HUES48 (cell line): ENCODE measurements around the gene CDKN2C.
"Not testable (repeated sequence)": the region's sequence is repeated elsewhere in the genome, so short reads cannot be mapped to it uniquely, and the experiment has no call there.

Experiments
- H3K27ac ChIP-seq: one replicate; pipeline ENCODE4 v1.7.0; 2013; ENCODE audit warnings: low read depth, low read length, inconsistent platforms
- H3K27me3 ChIP-seq: 2 replicates; pipeline ENCODE4 v1.6.1; 2013; ENCODE audit warnings: mild to moderate bottlenecking, low read length; ENCODE audit not compliant: control insufficient read depth, insufficient read depth
- H3K36me3 ChIP-seq: 2 replicates; pipeline ENCODE4 v1.6.1; 2013; ENCODE audit warnings: low read length; ENCODE audit not compliant: control insufficient read depth, insufficient read depth
- H3K4me1 ChIP-seq: 2 replicates; pipeline ENCODE4 v1.6.1; 2013; ENCODE audit warnings: mild to moderate bottlenecking, low read length; ENCODE audit not compliant: control insufficient read depth, insufficient read depth
- H3K4me3 ChIP-seq: 2 replicates; pipeline ENCODE4 v1.5.1; 2013; ENCODE audit warnings: mild to moderate bottlenecking, low read depth, low read length
- H3K9ac ChIP-seq: 2 replicates; pipeline ENCODE4 v1.6.1; 2013; ENCODE audit warnings: mild to moderate bottlenecking, low read depth, low read length, moderate library complexity
- H3K9me3 ChIP-seq: 2 replicates; pipeline ENCODE4 v1.6.1; 2013; ENCODE audit warnings: low read length; ENCODE audit not compliant: control insufficient read depth, insufficient read depth

CDKN2C gene

GRCh38 chr1:50969611-50970508, at the start of gene CDKN2C:
Gene CDKN2C, plus strand, starts transcription at chr1:50970245. Its CDS starts 124 bp downstream, at chr1:50970369.
- Histone ChIP-seq H3K9ac (no peak within 1 kb of the TSS), H3K4me3 (peak within 1 kb of the TSS; percentile 75), H3K36me3 (no peaks in the 10 kb centered on the region), H3K9me3 (no peaks in the 10 kb centered on the region), H3K4me1 (peaks cover 15% of the 10 kb centered on the region), H3K27me3 (peaks cover 94% of the 10 kb centered on the region), H3K27ac (no peak within 1 kb of the TSS)

GRCh38 chr1:50920409-50920808, 49.6 kb upstream of the CDKN2C start:
- Histone ChIP-seq H3K27me3 (no peaks in the 10 kb centered on the region), H3K9me3 (no peaks in the 10 kb centered on the region), H3K4me1 (no peaks in the 10 kb centered on the region), H3K9ac (no peak overlapping the region), H3K4me3 (no peak overlapping the region), H3K27ac (no peak overlapping the region), H3K36me3 (no peaks in the 10 kb centered on the region)

GRCh38 chr1:50921029-50921428, 49.0 kb upstream of the CDKN2C start:
- H3K9ac ChIP-seq: no peak overlapping the region
- no peaks in the 10 kb centered on the region for H3K36me3 ChIP-seq
- H3K4me3 ChIP-seq: no peak overlapping the region
- H3K27me3 ChIP-seq: no peaks in the 10 kb centered on the region
- H3K4me1 ChIP-seq: no peaks in the 10 kb centered on the region
- no peak overlapping the region for H3K27ac ChIP-seq
- no peaks in the 10 kb centered on the region for H3K9me3 ChIP-seq

GRCh38 chr1:50923564-50923963, 46.5 kb upstream of the CDKN2C start:
- Histone ChIP-seq H3K27me3 (no peaks in the 10 kb centered on the region), H3K9ac (no peak overlapping the region), H3K4me1 (no peaks in the 10 kb centered on the region), H3K4me3 (no peak overlapping the region), H3K27ac (no peak overlapping the region), H3K9me3 (no peaks in the 10 kb centered on the region), H3K36me3 (no peaks in the 10 kb centered on the region)

GRCh38 chr1:50929376-50929958, 40.6 kb upstream of the CDKN2C start:
- H3K9me3 ChIP-seq: no peaks in the 10 kb centered on the region
- H3K27me3 ChIP-seq: no peaks in the 10 kb centered on the region
- no peak overlapping the region for H3K9ac ChIP-seq
- H3K4me3 ChIP-seq: no peak overlapping the region
- H3K36me3 ChIP-seq: no peaks in the 10 kb centered on the region
- no peak overlapping the region for H3K27ac ChIP-seq
- H3K4me1 ChIP-seq: no peaks in the 10 kb centered on the region

GRCh38 chr1:50930193-50930592, 39.9 kb upstream of the CDKN2C start:
- no peak overlapping the region for H3K27ac ChIP-seq
- H3K4me3 ChIP-seq: no peak overlapping the region
- H3K9me3 ChIP-seq: no peaks in the 10 kb centered on the region
- H3K36me3 ChIP-seq: no peaks in the 10 kb centered on the region
- H3K4me1 ChIP-seq: no peaks in the 10 kb centered on the region
- H3K9ac ChIP-seq: no peak overlapping the region
- no peaks in the 10 kb centered on the region for H3K27me3 ChIP-seq

- Histone ChIP-seq H3K9me3 (no peaks in the 10 kb centered on the region), H3K27me3 (no peaks in the 10 kb centered on the region), H3K36me3 (no peaks in the 10 kb centered on the region), H3K27ac (no peak overlapping the region), H3K9ac (no peak overlapping the region), H3K4me3 (no peak overlapping the region), H3K4me1 (peaks cover 6% of the 10 kb centered on the region)
These were observed 38.9 kb upstream of the CDKN2C start for GRCh38 chr1:50930965-50931737.

- H3K27me3 ChIP-seq, H3K9me3 ChIP-seq, H3K9ac ChIP-seq, H3K36me3 ChIP-seq, H3K27ac ChIP-seq, H3K4me3 ChIP-seq: not testable (repeated sequence)
- H3K4me1 ChIP-seq: peaks cover 11% of the 10 kb centered on the region
These were observed 38.0 kb upstream of the CDKN2C start for GRCh38 chr1:50932043-50932442.

- H3K27me3 ChIP-seq, H3K9ac ChIP-seq, H3K9me3 ChIP-seq, H3K4me3 ChIP-seq, H3K36me3 ChIP-seq, H3K27ac ChIP-seq: not testable (repeated sequence)
- peaks cover 11% of the 10 kb centered on the region for H3K4me1 ChIP-seq
These were observed 36.3 kb upstream of the CDKN2C start for GRCh38 chr1:50933770-50934169.

- no peaks in the 10 kb centered on the region for H3K9me3 ChIP-seq
- H3K4me3 ChIP-seq: no peak overlapping the region
- no peaks in the 10 kb centered on the region for H3K36me3 ChIP-seq
- H3K27ac ChIP-seq: no peak overlapping the region
- H3K4me1 ChIP-seq: peaks cover 11% of the 10 kb centered on the region
- no peaks in the 10 kb centered on the region for H3K27me3 ChIP-seq
- no peak overlapping the region for H3K9ac ChIP-seq
These were observed 35.2 kb upstream of the CDKN2C start for GRCh38 chr1:50934838-50935237.

GRCh38 chr1:50935276-50935675, 34.8 kb upstream of the CDKN2C start:
- H3K27ac ChIP-seq, H3K4me3 ChIP-seq, H3K9ac ChIP-seq, H3K9me3 ChIP-seq, H3K27me3 ChIP-seq, H3K36me3 ChIP-seq: not testable (repeated sequence)
- H3K4me1 ChIP-seq: peaks cover 11% of the 10 kb centered on the region
